HL-60 (cell line): ENCODE data around the gene MARCHF3.

Source experiments
- DNase-seq, 2 experiments: peaks; one replicate each; pipeline ENCODE4 v3.0.0-alpha.2; 2010 to 2020; ENCODE audit warnings: low read depth in 1 of 2, low spot score in 1 of 2
- H3K27ac ChIP-seq: fragments of 250-450 bp; sonication (Bioruptor Pico); replicated peaks from 2 replicates; pipeline ENCODE4 v1.5.1; 2020; ENCODE audit warnings: mild to moderate bottlenecking, moderate library complexity
- H3K27me3 ChIP-seq: fragments of 250-450 bp; sonication (Bioruptor Pico); 2 replicates; pipeline ENCODE4 v1.5.1; 2021; ENCODE audit warnings: mild to moderate bottlenecking, moderate library complexity; ENCODE audit not compliant: insufficient read depth, poor library complexity, severe bottlenecking
- H3K4me3 ChIP-seq: replicated peaks from 2 replicates; pipeline ENCODE4 v1.5.1; 2011; ENCODE audit warnings: mild to moderate bottlenecking, control low read depth, low read length; ENCODE audit not compliant: insufficient read depth
- CTCF ChIP-seq: IDR thresholded peaks from one replicate; pipeline ENCODE4 v1.5.1; 2011; ENCODE audit warnings: low read length, control low read depth, inconsistent platforms; ENCODE audit not compliant: insufficient read depth
- GABPA ChIP-seq: IDR thresholded peaks from 2 replicates; pipeline ENCODE4 v1.6.1; 2012; ENCODE audit warnings: low read depth
- POLR2AphosphoS5 ChIP-seq: IDR thresholded peaks from 2 replicates; pipeline ENCODE4 v1.6.1; 2012; ENCODE audit warnings: low read depth
- REST ChIP-seq: IDR thresholded peaks from 2 replicates; pipeline ENCODE4 v1.6.1; 2012; ENCODE audit warnings: low read depth; ENCODE audit not compliant: insufficient replicate concordance
- SPI1 ChIP-seq: IDR thresholded peaks from 2 replicates; pipeline ENCODE4 v1.6.1; 2012; ENCODE audit warnings: low read depth, mild to moderate bottlenecking, borderline replicate concordance

MARCHF3 gene

GRCh38 chr5:127070243-127070642 is 39.9 kb upstream of the MARCHF3 start:
- Histone ChIP-seq H3K27ac (no peak overlapping the region), H3K27me3 (no peaks in the 10 kb centered on the region), H3K4me3 (no peak overlapping the region)
- DNase-seq = no peak
- TF ChIP-seq REST (no peak), GABPA (no peak), CTCF (no peak), SPI1 (no peak), POLR2AphosphoS5 (no peak)

- Histone ChIP-seq H3K27ac (no peak overlapping the region), H3K27me3 (no peaks in the 10 kb centered on the region), H3K4me3 (no peak overlapping the region)
- DNase-seq = no peak
- no peak for TF ChIP-seq CTCF
- no peak for TF ChIP-seq REST
- TF ChIP-seq POLR2AphosphoS5 = no peak
- TF ChIP-seq SPI1 = no peak
- TF ChIP-seq GABPA = no peak
These were observed 38.3 kb upstream of the MARCHF3 start for GRCh38 chr5:127068493-127069214.

GRCh38 chr5:127066721-127067120 is 36.4 kb upstream of the MARCHF3 start:
- DNase-seq = no peak
- TF ChIP-seq CTCF (no peak), REST (no peak), SPI1 (no peak), POLR2AphosphoS5 (no peak), GABPA (no peak)
- H3K27ac ChIP-seq = no peak overlapping the region
- H3K4me3 ChIP-seq = no peak overlapping the region
- H3K27me3 ChIP-seq = no peaks in the 10 kb centered on the region
